Measurements from ENCODE around the gene GPR132.

GRCh38 chr14:105055334-105055733 is 9.9 kb downstream of the GPR132 start:
- TF ChIP-seq, protein P1, sequence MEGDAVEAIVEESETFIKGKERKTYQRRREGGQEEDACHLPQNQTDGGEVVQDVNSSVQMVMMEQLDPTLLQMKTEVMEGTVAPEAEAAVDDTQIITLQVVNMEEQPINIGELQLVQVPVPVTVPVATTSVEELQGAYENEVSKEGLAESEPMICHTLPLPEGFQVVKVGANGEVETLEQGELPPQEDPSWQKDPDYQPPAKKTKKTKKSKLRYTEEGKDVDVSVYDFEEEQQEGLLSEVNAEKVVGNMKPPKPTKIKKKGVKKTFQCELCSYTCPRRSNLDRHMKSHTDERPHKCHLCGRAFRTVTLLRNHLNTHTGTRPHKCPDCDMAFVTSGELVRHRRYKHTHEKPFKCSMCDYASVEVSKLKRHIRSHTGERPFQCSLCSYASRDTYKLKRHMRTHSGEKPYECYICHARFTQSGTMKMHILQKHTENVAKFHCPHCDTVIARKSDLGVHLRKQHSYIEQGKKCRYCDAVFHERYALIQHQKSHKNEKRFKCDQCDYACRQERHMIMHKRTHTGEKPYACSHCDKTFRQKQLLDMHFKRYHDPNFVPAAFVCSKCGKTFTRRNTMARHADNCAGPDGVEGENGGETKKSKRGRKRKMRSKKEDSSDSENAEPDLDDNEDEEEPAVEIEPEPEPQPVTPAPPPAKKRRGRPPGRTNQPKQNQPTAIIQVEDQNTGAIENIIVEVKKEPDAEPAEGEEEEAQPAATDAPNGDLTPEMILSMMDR (IDR thresholded peaks at IDR 0.05; ENCODE audit: insufficient read depth, low read length) = no peak
- TF ChIP-seq SPI1 (IDR thresholded peaks at IDR 0.05; ENCODE audit: borderline replicate concordance, low read depth) = no peak

All from HL-60 (cell line).